Activated CD4-positive, alpha-beta T cell treated with anti-CD3 and anti-CD28 coated beads, Interleukin-2, amount 50 U/mL, for 1 hour (primary cell): Measurements from ENCODE around the gene TADA2B.

ENCODE experiments used
- DNase-seq: peaks from one replicate; pipeline ENCODE4 v3.0.0-alpha.2; 2020

The TADA2B gene

DNA sequence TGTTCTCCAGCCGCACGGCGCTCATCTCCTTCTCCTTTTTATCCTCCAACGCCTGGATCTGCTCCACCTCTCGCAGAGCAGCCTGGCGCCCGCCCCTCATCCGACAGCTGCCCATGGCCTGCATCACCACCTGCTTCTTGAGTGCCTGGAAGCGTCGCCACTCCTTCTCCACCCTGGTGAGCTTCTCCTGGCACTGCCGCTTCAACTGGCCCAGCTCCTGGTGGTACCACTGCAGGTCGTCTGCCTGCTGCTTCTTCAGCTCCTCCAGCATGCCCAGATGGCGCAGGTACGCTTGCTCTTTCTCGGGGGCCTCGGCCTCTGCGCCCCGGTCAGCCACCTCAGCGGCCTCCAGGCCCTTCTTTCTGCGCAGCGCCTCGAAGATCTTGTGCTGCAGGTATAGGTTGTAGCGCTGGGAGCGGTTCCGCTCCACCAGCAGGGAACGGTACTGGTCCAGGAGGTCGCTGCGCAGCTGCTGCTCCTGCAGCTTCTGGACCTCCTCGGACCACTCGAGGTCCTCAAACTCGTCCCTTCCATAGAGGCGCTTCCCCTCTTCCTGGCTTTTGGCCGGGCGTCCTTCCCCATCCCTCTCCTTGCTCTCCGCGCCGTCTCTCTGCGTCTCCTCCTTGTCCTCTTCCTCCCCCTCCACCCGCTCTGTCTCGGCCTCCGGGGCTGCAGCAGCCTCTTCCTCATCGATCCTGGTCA, 1.2 kb upstream of the TADA2B start:
- DNase-seq, result peak; percentile 11

DNA sequence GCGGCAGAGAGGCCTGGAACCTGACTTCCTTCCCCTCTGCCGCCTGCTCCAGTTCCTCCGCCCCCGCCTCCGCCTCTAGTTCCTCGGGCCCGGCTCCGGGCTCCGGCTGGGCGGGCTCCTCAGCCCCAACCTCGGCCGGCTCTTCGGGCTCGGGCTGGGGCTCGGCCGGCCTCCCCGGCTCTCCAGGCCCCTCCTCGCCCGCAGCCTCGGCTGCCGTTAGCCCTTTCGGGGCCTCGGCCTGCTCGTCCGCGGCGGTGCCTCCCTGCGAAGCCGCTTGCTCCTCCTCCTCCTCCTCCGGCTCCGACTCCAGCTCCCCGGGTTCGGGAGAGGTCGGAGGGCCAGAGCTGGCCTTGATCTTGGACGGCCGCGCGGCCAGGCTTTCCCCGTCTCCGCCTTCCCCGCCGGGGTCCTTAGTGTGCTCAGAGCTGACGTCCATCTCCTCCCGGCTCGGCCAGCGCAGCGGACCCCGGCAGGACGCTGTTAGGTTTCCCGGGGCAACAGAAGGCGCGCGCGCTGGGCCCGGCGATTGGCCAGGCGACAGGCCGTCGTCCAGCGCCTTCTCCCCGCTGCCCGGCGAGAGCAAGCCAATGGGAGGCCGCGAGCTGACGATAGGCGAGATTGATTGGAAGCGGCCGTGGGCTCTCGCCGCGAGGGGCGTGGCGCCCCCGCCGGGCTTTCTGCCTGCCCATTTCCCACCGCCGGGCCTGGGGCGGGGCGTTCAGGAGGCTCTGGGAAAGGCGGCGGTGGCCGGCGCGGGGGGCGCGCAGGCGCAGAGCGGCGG, 479 bp upstream of the TADA2B start:
- DNase-seq, result peak; percentile 83

DNA sequence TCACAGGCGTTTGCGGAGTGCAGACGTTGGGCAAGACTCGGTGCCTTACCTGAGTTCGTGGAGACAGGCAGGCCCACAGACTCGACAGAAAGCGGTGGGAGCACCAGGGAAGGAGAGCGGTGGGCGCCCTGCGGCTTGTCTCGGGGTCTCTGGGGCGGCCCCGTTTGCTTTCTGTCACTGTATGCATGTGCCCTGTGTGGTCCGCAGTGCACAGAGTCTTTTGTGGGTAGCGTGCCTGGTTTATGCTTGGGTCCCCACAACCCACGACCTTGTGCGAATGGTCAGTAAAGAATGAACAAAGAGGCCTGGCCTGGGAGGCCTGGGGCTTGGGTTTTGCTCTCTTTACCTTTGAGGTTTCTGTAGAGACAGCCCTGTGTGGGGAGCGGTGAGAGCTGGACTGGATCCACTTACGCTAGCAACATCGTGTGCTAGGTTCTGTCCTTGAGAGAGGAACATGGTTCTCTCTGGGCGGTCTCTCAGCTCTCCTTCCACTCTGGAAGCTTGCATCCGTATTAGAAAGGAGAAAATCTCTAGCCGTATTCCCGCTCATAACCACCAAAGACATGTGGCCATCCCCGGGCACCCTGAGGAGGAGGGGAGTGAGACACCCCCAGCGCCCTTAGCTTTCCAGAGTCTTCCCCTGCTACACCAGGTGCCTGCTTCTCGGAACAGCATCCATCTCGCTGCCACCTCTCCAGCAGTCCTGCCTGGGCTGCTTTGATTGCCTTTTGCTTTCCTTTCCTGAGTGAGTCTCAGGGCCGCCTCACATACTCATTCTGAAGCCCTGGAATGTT, 1.2 kb downstream of the TADA2B start:
- no peak for DNase-seq

DNA sequence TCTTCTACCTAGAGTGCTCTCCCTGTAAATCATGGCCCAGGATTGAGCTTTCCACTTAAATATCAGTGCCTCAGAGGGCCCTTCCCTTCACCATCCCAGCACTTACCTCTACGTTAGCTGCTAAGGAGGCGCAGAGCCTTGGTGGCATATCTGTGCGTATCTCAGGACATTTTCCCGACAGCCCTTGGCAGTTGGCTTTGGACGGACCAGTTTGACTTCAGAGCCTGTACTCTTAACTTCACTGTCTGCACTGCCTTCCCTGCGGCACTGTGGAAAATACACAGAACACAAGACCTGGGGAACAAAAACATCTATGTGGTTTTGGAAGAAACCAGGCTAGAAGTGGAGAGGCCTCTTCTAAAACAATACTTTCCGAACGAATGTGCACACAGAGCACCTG, 2.4 kb downstream of the TADA2B start:
- DNase-seq, result no peak

DNA sequence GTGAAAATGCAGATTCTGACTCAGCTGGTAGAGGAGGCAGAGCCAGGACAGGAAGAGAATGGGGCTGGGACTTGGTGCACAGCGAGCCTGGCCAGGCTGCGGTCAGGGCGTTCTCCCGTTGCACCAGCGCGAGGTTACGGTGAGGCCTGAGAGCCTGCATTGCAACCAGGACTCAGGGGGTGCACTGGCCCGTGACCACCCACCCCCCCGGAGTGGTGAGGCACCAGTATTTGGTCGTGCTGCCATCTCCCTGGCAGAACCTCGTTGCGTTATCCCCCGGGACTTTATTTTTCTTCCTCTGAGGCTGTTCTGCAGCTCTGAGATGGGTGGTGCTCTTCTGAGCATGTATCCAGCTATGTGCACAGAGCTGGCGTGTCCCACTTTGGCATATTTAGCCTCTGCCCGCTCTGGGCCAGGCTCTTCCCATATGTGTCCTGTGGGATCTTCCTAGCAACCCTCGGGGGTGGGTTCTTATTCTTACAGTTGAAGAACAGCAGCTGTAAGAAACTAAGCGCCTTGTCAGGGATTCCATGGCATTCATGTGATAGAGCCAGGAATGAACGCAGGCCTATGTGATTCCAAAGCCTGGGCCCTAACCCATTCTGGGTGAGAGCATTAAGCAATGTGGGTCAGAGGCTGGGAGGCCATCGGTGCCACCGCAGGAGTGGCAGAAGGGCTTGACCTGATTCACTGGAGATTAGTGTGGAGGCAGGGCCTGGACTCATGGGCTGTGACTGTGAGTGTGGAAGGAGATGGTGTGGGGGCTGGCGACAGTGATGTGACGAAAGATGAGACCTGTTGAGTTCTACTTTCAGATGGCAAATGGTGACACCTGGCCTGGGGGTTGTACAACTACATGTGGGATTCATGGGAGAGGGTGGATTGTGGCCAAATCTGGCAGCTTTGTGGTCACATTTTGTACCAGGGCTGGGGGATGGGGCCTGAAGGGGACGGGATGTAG, 3.1 kb downstream of the TADA2B start:
- DNase-seq, result no peak

DNA sequence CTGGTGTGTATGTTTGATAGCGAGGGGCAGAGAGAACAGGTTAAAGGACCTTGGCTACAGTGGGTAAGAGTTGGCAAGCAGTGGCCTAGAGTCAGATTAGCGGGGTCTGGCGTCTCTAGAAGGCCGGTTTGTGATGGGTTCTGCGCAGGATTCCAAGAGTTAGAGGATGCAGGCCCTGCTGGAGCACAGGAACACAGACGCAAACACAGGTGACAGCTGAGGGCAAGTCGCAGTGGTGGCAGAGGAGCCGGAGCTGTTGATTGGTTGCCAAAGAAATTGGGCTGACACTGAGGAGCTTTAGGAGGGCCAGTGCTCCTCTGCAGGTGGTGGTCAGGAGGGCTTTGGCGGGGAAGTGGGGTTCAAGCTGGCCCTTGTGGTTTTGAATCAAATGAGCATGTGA, 3.8 kb downstream of the TADA2B start:
- DNase-seq, result no peak

DNA sequence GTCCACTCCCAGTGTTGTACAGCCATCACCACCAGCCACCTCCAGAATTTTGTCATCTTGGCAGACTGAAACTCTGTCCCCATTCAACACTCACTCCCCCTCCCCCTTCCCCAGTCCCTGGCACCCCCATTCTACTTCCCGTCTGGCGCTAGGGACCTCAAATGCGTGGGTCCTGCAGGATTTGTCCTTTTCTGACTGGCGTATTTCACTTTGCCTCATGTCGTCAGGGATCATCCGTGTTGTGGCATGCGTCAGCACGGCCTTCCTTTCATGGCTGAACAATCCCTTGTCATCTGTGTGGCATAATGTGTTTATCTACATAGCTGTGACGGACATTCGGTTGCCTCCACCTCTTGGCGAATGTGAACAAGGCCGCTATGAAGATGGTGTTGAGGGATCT, 5.5 kb downstream of the TADA2B start:
- DNase-seq, result no peak

DNA sequence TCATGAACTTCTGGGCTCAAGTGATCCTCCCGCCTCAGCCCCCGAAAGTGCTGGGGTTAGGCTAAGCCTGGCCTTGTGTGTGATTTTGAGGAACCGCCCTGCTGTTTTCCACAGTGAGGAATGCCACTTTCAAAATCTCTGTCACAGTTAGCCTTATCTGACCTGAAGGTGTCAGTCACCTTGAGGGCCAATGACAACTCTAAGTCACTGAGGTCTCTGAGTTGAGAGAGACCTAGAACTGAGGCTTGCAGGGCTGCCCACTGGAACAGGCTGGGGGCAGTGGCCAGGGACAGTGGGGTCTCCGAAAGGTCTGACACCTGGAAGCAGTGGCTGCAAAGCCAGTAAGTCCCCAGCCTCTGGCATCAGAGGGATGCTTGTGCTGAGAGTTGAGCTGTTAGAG, 6.1 kb downstream of the TADA2B start:
- DNase-seq, result no peak

DNA sequence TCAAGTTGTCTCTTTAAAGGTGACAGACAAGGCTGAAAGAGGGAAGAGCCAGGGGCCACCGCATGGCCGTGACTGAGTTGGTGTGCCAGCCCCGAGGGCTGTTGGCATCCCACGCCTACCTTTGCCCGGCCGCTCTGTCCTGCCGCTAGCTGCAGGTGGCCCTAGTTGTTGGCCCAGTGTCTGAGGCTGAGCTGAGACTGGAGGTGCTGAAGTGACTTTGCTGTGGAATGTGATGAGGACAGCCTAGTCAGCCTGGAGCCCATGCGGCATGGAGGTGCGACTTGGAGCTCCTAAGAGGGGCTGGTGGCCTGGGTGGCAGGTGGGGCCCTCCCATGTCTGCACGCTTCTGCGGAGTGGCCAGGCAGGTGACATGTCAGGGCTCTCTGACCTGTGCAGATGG, 6.6 kb downstream of the TADA2B start:
- no peak for DNase-seq

DNA sequence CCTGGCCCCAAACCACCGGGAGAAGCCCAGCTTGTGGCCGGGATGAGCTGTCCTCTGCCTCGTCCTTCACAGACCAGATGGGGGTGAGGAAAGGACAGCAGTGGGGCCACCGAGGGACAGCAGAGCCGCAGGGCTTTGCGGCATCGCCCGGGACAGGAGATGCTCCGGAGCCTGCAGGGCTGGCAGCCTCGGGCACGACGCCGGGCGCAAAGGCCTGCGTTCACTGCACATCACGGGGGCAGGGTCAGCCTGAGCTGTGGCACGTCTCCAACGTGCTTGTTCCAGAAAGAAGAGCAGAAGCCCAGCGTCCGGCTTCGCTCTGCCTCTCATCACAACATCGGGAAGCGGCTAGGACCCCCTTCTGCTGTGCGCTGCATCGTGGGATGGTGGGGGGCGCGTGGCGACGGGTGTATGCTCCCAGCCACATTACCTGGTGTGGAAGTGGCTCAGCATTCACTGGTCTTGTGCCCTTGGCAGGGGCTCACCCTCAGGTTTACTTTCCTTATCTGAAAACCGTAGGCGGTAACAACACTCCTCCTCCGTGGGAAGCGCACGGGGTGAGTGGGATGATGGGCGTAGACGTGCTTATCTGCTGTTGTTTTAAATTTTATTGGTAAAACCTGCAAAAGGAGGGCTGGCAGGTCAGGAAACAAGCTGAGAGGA, 7.4 kb downstream of the TADA2B start:
- DNase-seq, result no peak

DNA sequence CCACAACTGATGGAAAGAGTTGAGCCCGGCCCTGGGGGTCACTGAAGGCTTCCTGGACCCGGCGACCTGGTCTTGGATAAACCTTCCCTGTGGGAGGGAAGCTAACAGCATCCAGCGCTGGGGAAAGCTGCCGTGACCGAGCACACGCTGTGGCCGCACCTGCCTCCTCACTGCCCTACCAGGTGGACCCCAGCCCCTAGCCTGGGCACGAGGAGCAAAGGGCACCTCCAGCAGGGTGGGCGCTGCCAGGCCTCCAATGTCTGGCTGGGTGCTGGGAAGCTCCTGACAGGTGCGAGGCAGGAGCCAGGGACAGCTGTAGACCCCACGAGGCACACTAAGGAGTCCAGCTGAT, 7.9 kb downstream of the TADA2B start:
- no peak for DNase-seq

DNA sequence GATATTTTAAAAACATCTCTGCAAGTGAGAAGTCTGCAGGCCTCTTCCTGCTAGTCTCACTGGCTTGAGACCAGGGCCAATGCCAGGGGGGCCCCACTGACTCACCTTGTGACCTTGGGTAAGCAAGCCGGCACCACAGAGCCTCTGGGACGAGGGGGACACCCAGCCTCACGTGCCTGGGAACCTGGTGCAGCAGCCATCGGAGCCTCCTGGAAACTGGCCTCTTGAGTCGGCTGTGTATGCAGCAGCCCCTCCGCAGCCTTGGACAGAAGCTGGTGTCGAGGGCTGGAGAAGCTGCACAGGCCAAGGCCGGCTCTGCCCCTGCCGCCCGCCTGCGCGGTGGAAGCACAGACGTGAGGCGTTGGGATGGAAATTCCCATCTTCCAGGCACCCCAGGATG, 8.7 kb downstream of the TADA2B start:
- DNase-seq, result no peak

DNA sequence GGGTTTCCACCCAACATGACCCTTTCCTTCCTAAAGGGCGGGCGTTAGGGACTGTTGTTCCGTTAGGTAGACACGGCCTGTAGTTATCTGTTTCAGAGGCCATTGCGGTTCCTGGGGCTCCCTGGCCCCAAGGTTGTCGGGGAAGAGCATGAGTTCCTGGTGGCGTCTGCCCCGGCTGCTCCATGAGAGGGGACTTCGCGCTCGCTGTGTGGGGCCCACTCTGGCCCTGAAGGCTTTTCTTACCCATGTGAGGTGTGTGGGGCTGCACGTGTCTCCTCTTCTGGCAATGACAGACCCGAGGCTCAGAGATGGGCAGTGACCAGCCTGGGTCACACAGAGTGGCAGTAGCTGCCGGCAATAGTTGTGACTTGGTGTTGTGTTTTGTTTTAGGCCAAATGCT, 9.1 kb downstream of the TADA2B start:
- no peak for DNase-seq

DNA sequence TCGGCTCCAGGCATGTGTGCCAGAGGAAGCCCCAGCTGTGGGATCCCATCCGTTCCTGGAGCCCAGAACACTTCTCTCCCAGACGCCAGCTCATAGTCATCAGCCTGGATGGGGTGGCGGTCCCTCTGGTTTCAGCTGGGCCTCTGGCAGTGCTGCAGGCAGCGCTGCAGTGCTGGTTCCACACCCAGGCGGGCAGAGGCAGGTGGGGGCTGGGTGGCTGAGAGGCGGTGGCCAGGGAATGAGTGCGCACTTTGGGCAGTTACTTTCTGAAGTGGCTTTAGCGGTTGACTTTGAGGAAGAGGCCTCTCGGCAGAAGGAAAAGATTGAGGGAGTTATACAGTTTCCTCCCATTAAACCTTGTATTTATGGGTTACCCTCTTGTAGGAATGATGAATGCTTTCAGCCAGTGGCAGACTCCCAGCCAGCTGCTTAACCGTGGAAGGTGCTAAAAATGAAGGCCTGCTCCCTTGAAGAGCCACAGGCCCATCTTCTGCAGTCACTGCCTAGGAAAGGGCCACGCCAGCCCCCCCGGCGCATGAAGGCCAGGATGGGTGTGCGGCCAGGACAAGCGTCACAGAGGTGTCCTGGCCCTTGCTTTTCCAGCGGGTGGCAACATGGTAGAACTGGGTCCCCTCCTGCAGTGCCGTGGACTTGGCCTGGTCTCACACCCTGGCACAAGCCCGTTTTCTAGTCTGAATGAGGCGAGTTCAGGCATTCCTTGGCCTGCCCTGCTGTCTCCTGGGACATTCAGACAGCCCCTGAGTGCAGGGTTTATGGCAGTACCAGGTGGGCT, 9.9 kb downstream of the TADA2B start:
- DNase-seq, result no peak

DNA sequence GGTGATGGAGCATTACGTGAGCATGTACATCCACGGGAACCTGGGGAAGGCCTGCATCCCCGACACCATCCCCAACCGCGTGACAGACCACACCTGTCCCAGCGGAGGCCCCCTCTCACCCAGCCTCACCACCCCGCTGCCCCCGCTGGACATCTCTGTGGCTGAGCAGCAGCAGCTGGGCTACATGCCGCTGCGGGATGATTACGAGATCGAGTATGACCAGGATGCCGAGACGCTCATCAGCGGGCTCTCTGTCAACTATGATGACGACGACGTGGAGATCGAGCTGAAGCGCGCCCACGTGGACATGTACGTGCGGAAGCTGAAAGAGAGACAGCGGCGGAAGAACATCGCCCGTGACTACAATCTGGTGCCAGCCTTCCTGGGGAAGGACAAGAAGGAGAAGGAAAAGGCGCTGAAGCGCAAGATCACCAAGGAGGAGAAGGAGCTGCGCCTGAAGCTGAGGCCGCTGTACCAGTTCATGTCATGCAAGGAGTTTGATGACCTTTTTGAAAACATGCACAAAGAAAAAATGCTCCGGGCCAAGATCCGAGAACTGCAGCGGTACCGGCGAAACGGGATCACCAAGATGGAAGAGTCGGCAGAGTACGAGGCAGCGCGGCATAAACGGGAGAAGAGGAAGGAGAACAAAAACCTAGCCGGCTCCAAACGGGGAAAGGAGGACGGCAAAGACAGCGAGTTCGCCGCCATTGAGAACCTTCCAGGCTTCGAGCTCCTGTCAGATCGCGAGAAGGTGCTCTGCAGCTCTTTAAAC, 11.1 kb downstream of the TADA2B start:
- no peak for DNase-seq

DNA sequence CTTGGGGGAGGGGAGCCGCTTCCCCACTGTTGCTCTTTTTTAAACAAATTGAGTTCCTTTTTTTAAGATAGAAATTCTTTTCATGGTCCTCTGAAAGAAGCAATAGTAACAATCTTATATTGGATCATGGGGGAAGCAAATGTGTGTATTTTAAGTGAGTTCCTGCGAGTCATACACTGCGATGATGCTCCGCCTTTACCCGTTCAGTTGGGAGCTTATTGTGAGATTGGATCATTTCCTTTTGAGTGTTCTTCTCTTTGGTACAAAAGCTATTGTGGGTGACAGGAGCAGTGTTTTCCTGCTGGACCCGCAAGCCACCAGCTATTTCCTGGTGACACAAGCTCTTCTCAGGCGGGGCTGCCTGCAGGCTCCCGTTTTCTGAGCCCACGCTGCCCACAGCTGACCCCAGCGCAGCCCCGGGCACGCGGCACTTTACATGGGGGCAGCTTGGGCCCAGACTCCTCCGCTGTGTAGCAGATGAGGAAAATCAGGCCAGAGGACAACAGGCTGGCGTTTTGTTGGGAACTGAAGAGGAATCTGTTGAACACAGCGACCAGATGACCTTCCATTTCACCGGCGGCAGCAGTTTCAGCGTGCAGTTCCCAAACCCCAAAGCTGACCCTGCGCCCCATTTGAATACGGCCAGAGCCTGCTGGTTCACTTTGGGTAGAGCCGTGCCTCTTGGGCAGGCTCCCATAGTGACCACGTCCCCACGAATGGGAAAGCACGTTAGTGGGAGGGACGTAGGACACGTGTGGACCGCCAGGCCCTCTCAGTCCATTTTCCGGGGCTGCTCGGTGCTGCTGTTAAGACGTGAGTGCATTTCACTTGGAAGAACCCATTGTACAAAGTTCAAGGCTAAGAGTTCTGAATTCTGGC, 12.2 kb downstream of the TADA2B start:
- DNase-seq, result no peak

DNA sequence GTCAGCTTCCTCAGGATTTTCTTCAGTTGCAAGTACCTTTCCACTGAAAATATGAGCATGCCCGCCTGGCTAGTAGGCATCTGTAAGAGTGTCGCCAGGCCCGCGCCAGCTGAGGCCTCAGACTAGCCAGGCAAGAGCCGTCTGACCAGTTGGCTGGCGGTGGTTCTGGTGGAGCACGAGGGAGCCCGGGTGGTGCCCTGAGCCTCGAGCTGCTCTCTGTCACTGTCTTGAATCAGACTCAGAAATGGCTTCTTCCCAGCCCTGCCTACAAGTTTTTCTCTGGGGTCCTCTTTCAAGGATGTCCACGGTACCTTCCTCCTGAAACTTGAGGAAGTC, 12.8 kb downstream of the TADA2B start:
- no peak for DNase-seq

DNA sequence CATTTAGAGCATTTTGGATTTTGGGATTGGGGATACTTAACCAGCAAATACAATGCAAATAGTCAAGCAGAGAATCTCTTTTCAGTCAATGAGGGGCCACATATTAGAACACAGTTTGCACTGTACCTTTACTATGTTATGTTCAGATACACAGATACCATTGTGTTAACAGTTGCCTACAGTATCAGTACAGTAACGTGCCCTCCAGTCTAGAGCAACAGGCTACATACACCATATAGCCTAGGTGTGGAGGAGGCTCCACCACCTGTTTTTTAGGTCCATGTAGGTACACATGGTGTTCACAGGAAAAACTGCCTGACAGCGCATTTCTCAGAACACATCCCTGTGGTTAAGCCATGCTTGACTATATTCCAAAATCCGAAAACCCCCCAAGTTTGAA, 15.6 kb downstream of the TADA2B start:
- DNase-seq, result no peak

DNA sequence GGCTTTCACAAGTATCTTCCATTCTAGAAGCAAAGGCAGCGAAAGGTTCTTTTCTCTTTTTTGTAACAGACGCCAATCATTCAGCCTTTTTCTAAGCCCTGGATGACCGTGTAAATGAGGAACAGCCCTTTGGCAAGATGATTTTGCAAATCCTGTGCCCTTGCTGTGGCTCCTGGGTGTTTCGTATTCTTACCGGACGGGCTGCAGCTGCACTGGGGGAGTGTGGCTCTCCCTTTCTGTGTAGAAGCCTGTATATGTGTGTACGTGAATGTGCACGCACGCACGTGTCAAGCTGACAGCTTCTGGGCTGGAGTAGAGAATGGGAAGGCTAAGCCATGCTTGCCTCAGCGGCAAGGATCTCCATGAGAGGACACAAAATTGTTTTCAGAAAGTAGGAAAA, 16.5 kb downstream of the TADA2B start:
- no peak for DNase-seq
